Measurements from ENCODE around the gene FHIT.

Gene FHIT

GRCh38 chr3:59764171-59764570 lies 1487.1 kb downstream of the FHIT start:
- no peak for DNase-seq (ENCODE audit: low spot score)

GRCh38 chr3:59762941-59763340 lies 1488.3 kb downstream of the FHIT start:
- DNase-seq (ENCODE audit: low spot score): no peak

- no peak for DNase-seq (ENCODE audit: low spot score)
Observed at GRCh38 chr3:59759298-59760031, 1491.8 kb downstream of the FHIT start.

GRCh38 chr3:59758672-59759071 lies 1492.6 kb downstream of the FHIT start:
- DNase-seq (ENCODE audit: low spot score): no peak

- no peak for DNase-seq (ENCODE audit: low spot score)
Observed at GRCh38 chr3:59756934-59757333, 1494.3 kb downstream of the FHIT start.

GRCh38 chr3:59754456-59755129 lies 1496.7 kb downstream of the FHIT start:
- DNase-seq (ENCODE audit: low spot score): no peak

- no peak for DNase-seq (ENCODE audit: low spot score)
Observed at GRCh38 chr3:59753808-59754450, 1497.3 kb downstream of the FHIT start.

GRCh38 chr3:59752925-59753324 lies 1498.3 kb downstream of the FHIT start:
- no peak for DNase-seq (ENCODE audit: low spot score)

- DNase-seq (ENCODE audit: low spot score): no peak
Observed at GRCh38 chr3:59751606-59752005, 1499.6 kb downstream of the FHIT start.

GRCh38 chr3:59750391-59750790 lies 1500.9 kb downstream of the FHIT start:
- DNase-seq (ENCODE audit: low spot score): no peak

GRCh38 chr3:59749291-59749690 lies 1502.0 kb downstream of the FHIT start:
- DNase-seq (ENCODE audit: low spot score): no peak

GRCh38 chr3:59746585-59746984 lies 1504.7 kb downstream of the FHIT start:
- no peak for DNase-seq (ENCODE audit: low spot score)

GRCh38 chr3:59737241-59737640 lies 1514.0 kb downstream of the FHIT start:
- DNase-seq (ENCODE audit: low spot score): no peak

GRCh38 chr3:59734061-59734460 lies 1517.2 kb downstream of the FHIT start:
- no peak for DNase-seq (ENCODE audit: low spot score)

- no peak for DNase-seq (ENCODE audit: low spot score)
Observed at GRCh38 chr3:59733041-59733809, 1518.0 kb downstream of the FHIT start.

GRCh38 chr3:59731943-59732342 lies 1519.3 kb downstream of the FHIT start:
- peak; percentile 2 for DNase-seq (ENCODE audit: low spot score)

GRCh38 chr3:59730591-59730990 lies 1520.7 kb downstream of the FHIT start:
- no peak for DNase-seq (ENCODE audit: low spot score)

- no peak for DNase-seq (ENCODE audit: low spot score)
Observed at GRCh38 chr3:59728587-59728908, 1522.7 kb downstream of the FHIT start.

- DNase-seq (ENCODE audit: low spot score): no peak
Observed at GRCh38 chr3:59727902-59728586, 1523.2 kb downstream of the FHIT start.

- no peak for DNase-seq (ENCODE audit: low spot score)
Observed at GRCh38 chr3:59726279-59726678, 1525.0 kb downstream of the FHIT start.

- DNase-seq (ENCODE audit: low spot score): no peak
Observed at GRCh38 chr3:59717679-59718205, 1533.5 kb downstream of the FHIT start.

- no peak for DNase-seq (ENCODE audit: low spot score)
Observed at GRCh38 chr3:59714066-59714465, 1537.2 kb downstream of the FHIT start.

Data from germinal center (tissue), 1 donor.